NCI-H526 (cell line): Measurements from ENCODE around the gene DYNLL1.
"Not testable (repeated sequence)": the region's sequence is repeated elsewhere in the genome, so short reads cannot be mapped to it uniquely, and the experiment has no call there.

Source experiments
- DNase-seq, 2 experiments: peaks; one replicate each; lab custom pipeline; 2025; lab: John Stamatoyannopoulos, UW

Gene DYNLL1

GRCh38 chr12:120495731-120496412 lies at the start of gene DYNLL1:
DYNLL1 (plus strand) TSS chr12:120496113; CDS start chr12:120496422, 309 bp downstream.
- peak; percentile 90 to 98 for DNase-seq

- DNase-seq: not testable (repeated sequence)
Observed at GRCh38 chr12:120446844-120447178, 49.1 kb upstream of the DYNLL1 start.

GRCh38 chr12:120447992-120448391 lies 47.9 kb upstream of the DYNLL1 start:
- no peak for DNase-seq

GRCh38 chr12:120452524-120452923 lies 43.4 kb upstream of the DYNLL1 start:
- not testable (repeated sequence) for DNase-seq

- no peak for DNase-seq
Observed at GRCh38 chr12:120453060-120453750, 42.7 kb upstream of the DYNLL1 start.

- peak in 1 of 2 experiments; percentile 47 for DNase-seq
Observed at GRCh38 chr12:120453977-120454376, 41.9 kb upstream of the DYNLL1 start.

GRCh38 chr12:120455302-120455701 lies 40.6 kb upstream of the DYNLL1 start:
- no peak for DNase-seq

- DNase-seq: peak in 1 of 2 experiments; percentile 10
Observed at GRCh38 chr12:120457133-120457532, 38.8 kb upstream of the DYNLL1 start.

GRCh38 chr12:120460157-120460556 lies 35.8 kb upstream of the DYNLL1 start:
- DNase-seq: no peak

- DNase-seq: no peak
Observed at GRCh38 chr12:120462099-120462640, 33.7 kb upstream of the DYNLL1 start.

- DNase-seq: no peak
Observed at GRCh38 chr12:120463712-120464111, 32.2 kb upstream of the DYNLL1 start.

GRCh38 chr12:120465756-120466155 lies 30.2 kb upstream of the DYNLL1 start:
- no peak for DNase-seq

- DNase-seq: peak in 1 of 2 experiments; percentile 52
Observed at GRCh38 chr12:120466560-120467315, 29.2 kb upstream of the DYNLL1 start.

GRCh38 chr12:120467439-120467838 lies 28.5 kb upstream of the DYNLL1 start:
- DNase-seq: no peak

GRCh38 chr12:120468325-120468820 lies 27.5 kb upstream of the DYNLL1 start:
- DNase-seq: peak in 1 of 2 experiments; percentile 53

GRCh38 chr12:120468821-120469449 lies 27.0 kb upstream of the DYNLL1 start:
- DNase-seq: peak in 1 of 2 experiments; percentile 59

GRCh38 chr12:120469450-120470149 lies 26.3 kb upstream of the DYNLL1 start, which contains the start of gene SRSF9:
SRSF9 (minus strand) TSS chr12:120469748; CDS start chr12:120469609, 139 bp downstream.
- DNase-seq: peak; percentile 91 to 97

- peak; percentile 7 to 42 for DNase-seq
Observed at GRCh38 chr12:120470150-120470784, 25.6 kb upstream of the DYNLL1 start.

GRCh38 chr12:120472521-120472920 lies 23.4 kb upstream of the DYNLL1 start:
- DNase-seq: no peak

GRCh38 chr12:120473807-120474615 lies 21.9 kb upstream of the DYNLL1 start:
- DNase-seq: no peak
